HG03095 (cell line): Measurements from ENCODE around the gene CYP4F8.
"Not testable (repeated sequence)": the region's sequence is repeated elsewhere in the genome, so short reads cannot be mapped to it uniquely, and the experiment has no call there.

Experiments
- ATAC-seq: cut with Tn5 transposase; IDR thresholded peaks from one replicate; pipeline ENCODE4 v1.9.1; 2021; ENCODE audit warnings: moderate library complexity; ENCODE audit not compliant: unreplicated experiment

Gene CYP4F8, protein sequence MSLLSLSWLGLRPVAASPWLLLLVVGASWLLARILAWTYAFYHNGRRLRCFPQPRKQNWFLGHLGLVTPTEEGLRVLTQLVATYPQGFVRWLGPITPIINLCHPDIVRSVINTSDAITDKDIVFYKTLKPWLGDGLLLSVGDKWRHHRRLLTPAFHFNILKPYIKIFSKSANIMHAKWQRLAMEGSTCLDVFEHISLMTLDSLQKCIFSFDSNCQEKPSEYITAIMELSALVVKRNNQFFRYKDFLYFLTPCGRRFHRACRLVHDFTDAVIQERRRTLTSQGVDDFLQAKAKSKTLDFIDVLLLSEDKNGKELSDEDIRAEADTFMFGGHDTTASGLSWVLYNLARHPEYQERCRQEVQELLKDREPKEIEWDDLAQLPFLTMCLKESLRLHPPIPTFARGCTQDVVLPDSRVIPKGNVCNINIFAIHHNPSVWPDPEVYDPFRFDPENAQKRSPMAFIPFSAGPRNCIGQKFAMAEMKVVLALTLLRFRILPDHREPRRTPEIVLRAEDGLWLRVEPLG

DNA sequence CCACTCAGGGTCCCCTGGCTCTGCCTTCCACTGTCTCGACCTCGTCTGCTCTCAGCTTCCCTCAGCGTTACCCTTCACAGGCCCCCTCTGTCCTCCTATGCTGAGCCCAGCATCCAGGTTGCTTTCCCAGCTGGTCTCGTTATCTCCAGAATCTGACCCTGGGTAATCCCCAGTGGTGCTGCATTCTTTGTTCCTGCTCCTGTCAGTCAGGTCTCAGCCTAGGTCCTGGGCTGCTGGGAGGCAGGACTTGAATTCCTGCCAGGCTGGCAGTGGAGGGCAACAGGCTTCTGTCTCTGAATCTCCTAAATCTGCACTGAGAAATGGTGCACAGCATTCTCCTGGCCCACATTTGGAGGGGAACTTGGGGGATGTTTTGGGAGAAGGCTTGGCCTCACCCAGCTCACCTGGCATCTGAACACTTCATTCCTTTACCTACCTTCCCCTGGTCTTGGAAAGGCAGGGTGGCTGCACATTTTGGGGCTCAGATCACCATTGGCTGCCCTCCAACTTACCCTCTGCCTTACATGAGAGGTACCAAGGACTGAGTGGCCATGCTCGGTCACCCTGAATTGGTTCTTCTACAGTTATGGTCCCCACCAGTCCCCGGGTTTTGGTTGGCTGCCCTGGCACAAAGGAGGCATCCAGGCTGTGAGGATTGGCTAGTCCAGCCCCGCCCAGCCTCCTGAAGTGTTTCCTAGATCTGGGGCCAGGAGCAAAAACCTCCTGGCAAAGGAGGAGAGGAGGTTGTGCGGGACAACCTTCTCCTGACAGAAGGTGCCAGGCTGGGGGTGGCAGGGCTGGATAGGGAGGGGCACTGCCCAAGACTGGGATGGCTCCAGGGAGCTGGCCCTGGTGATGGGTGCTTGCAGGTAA, at the start of gene CYP4F8:
Gene CYP4F8 (plus strand): TSS at position 712 of the 873 bp plus-strand sequence. CDS start 399 bp downstream, outside the sequence.
- ATAC-seq, result no peak

DNA sequence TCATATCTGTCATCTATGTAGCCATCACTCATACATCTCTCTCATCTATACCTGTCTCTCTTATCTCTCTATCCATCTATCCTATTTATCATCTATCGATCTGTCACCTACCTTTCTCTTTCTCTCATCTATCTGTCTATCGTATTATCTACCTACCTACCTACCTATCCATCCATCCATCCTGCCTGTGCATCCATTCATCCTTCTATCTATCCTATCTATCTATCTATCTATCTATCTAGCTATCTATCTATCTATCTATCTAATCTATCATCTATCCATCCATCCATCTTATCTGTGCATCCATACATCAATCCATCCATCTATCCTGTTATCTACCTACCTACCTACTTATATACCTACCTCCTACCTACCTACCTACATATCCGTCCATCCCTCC, 44.6 kb upstream of the CYP4F8 start:
- no peak for ATAC-seq

DNA sequence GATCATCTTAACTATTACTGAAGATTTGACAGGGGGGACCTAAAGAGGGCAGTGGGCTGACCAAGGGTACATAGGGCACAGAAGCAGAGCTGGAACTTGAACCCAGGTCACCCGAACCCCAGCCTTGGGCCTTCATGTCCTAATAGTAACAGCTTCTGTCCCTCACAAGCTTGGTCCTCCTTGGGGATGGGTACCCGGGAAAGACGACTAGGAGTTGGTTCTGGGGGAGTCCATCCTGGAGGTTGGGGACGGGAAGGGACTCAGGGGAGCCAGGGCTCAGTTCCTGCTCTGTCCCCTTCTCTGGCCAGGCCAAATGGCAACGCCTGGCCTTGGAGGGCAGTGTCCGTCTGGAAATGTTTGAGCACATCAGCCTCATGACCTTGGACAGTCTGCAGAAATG, 39.6 kb upstream of the CYP4F8 start:
- no peak for ATAC-seq

DNA sequence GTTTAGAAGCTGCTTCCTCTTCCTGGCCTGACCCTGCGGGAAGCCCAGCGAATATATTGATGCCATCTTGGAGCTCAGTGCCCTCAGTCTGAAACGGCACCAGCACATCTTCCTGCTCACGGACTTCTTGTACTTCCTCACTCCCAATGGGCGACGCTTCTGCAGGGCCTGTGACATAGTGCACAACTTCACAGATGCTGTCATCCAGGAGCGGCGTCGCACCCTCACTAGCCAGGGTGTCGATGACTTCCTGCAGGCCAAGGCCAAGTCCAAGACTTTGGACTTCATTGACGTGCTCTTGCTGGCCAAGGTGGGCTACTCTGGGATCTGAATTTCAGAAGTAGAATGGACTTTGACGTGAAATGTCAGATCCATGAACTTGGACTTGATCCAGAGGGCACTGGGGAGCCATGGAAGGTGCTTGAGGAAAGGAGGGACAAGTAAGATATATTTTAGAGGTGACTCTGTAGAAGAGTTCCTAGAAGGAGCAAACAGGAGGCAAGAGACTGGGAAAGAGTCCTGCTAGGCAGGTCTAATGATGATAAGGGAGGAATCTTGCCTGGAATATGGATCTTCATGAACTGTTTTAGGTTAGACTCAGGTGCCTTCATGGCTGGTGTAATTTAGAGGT, 38.4 kb upstream of the CYP4F8 start:
- no peak for ATAC-seq

DNA sequence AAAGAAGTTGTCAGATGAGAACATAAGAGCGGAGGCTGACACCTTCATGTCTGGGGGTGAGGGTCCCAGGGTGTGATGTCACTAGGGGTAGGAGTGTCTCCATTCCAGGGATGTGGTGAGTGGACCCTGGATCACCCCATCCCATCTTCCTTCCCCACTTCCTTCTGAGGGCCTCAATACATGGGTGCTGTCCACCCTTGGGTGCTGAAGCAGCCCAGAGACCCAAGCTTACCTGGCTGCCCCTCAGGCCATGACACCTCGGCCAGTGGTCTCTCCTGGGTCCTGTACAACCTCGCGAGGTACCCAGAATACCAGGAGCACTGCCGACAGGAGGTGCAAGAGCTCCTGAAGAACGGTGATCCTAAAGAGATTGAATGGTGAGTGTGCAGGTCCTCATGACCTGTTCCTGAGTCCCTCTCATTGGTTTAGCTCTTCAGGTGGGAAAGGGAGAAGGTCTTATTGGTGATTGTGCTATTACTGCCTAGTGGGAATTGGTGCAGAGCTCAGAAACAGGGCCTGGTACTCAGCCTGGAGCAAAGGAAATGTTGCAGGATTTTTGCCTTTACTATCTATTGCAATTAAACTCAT, 37.7 kb upstream of the CYP4F8 start:
- ATAC-seq, result no peak

DNA sequence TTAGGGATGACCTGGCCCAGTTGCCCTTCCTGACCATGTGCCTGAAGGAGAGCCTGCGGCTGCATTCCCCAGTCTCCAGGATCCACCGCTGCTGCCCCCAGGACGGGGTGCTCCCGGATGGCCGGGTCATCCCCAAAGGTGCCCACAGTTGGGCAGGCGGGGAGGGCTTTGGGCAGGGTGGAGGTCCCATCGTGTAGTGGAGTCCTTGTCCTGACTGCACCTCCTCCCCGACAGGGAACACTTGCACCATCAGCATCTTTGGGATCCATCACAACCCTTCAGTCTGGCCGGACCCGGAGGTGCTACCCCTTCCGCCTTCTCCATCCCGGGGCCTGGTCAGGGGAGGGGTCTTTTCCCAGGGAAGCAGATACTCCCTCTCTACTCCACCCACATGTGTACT, 31.7 kb upstream of the CYP4F8 start:
- ATAC-seq, result no peak

DNA sequence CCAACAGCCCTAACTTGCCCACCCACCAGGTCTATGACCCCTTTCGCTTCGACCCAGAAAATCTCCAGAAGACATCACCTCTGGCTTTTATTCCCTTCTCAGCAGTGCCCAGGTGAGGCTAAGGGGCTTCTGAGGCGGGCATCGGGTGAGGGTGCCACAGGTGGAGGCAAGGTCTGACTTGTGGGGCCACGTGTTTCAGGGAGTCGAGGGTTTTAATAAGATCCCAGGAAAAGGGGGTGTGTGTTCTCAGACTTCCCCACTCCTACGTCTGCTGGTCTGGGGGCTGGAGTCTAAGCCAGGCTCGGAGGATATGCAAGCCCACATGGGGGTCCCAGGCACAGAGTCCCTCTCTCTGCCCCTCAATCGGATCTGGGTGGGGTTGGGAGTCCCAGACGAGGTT, 30.9 kb upstream of the CYP4F8 start:
- ATAC-seq, result no peak

DNA sequence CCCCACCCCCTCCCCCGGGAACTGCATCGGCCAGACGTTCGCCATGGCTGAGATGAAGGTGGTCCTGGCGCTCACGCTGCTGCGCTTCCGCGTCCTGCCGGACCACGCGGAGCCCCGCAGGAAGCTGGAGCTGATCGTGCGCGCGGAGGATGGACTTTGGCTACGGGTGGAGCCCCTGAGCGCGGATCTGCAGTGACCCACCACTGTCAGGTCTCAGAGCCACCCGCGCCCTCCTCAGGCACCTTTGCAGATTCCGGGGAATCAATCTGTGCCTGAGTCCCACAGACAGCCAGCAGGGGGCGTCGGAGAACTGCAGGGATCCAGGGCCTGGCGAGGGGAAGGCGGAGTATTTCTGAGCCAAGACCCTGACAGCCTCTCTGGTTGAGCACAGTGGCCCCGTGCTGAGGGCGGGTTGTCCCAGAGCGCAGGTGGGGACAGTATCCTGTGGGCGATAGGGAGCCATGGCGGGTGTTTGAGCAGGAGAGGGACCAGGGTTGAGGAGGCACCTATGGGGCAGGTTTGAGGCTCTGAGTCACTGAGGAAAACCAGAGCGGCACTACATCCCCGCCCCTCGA, 30.4 kb upstream of the CYP4F8 start:
- ATAC-seq, result no peak

DNA sequence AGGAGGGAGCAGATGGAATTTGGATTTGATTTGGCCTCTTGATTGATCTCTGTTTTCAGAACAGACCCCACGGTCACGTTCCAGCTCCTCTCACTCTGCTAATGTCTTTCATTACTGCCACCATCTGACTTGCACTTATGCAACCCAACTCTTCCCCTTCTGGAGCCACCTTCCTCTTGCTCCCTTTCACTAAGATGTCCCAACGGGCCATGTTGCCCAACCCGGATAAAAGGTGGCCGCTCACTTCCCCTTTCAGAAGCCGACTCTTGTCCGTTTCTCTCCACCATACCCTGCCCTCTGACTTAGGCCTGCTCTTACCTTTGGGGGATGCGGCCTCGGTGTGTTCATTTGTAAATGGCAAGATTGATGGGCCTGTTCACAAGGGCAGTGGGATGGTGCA, 27.4 kb upstream of the CYP4F8 start:
- no peak for ATAC-seq

DNA sequence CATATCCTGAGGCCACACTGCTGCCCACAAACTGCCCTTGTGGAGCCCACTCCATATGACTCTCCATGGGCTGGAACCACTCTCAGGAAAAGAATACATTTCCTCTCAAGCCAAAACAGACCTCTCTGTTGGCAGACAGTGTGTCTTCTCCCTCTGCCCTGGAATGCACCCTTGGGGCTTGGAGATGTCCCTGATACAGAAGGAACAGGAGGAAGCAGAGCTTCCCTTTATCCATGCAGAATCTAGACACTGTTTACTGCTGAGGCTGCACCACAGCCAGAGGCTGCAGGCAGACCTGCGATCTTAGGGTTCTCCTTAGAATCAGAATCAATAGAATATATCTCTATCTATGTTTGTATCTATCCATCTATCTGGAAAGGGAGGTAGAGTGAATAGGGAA, 26.8 kb upstream of the CYP4F8 start:
- ATAC-seq, result no peak

DNA sequence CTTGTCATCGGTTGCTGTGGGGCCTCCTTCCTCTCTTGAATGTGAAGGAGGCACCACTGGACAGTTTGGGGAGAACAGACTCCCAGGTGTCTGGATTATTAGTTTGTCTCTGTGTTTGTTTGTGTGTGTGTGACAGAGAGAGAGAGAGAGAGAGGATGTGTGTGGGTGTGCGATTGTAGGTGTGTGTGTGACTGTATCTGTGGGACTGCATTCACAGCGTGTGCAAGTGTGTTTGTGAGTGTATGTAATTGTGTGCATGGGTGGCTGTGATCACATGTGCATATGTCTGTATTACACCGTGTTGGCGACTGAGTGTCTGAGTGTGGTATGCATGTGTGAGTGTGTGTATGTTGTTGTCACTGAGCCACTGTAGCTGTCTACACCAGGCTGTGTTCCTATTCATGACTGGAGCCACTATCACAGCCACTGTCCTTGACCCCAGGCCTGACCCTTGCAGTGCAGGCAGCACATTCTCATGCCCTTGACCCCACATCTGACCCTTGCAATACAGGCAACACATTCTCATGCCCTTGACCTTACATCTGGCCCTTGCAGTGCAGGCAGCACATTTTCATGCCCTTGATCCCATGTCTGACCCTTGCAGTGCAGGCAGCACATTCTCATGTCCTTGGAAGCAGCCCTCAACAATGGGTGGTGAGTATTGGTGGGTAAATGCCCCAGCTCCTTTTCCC, 25.1 kb upstream of the CYP4F8 start:
- no peak for ATAC-seq

DNA sequence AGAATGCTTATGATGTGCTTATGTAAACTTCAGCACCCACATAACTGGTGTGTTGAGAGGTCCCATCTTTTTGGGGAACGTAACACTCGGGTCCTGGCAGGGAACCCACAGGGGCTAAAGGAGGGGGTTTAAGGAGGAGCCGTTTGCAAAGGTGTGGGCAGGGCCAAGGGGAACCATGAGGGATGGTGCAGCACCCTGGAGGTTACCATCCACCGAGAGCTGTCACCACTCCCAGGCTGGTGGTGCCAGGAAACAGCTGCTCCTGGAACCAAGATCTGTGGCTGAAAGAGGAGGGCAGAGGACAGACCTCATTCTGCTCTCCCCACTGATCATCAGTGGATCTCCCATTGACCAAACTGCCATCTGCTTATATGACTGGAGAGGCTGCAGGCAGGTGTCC, 23.2 kb upstream of the CYP4F8 start:
- no peak for ATAC-seq

DNA sequence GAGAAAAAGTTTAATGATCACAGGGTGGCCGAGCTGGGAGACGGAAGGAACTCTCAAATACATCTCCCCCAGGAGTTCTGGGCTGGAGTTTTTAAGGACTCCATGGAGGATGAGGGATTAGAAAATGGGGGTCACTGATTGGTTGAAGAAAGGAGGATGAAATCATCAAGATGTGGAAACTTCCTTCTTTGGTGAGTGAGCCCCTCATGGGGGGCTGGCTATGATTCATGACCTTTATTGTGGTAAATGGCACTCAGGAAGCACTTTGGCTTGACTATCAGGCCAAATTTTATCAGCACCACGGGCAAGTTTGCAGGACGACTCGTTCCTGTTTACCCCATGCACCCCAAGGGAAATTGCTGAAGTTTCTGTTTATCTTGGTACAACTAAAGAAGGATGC, 22.5 kb upstream of the CYP4F8 start:
- not testable (repeated sequence) for ATAC-seq

DNA sequence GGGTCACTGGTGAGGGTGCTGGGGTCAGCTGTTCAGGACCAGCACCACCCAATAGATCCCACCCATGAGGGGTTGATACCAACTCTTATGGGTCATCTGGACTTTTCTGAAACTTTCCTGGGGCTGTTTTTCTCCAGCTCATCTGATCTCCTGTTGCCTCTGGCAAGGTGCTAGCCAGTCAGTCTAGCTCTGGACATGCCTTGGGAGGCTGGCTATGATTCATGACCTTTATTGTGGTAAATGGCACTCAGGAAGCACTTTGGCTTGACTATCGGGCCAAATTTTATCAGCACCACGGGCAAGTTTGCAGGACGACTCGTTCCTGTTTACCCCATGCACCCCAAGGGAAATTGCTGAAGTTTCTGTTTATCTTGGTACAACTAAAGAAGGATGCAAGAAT, 21.3 kb upstream of the CYP4F8 start:
- ATAC-seq, result not testable (repeated sequence)

DNA sequence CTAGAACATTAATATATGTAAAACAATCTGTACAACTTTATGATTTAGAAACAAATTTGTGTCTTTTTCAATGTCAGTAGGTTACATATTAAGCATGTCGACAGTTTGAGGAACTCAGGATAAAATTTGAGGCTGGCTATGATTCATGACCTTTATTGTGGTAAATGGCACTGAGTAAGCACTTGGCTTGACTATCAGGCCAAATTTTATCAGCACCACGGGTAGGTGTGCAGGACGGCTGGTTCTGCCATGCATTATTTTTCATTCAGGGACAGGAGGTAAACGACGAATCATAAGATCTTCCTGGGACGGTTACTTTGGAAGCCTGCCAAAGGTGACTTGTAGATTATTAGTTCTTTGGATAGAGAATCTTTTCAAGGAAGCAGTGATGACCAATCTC, 19.9 kb upstream of the CYP4F8 start:
- ATAC-seq, result no peak

DNA sequence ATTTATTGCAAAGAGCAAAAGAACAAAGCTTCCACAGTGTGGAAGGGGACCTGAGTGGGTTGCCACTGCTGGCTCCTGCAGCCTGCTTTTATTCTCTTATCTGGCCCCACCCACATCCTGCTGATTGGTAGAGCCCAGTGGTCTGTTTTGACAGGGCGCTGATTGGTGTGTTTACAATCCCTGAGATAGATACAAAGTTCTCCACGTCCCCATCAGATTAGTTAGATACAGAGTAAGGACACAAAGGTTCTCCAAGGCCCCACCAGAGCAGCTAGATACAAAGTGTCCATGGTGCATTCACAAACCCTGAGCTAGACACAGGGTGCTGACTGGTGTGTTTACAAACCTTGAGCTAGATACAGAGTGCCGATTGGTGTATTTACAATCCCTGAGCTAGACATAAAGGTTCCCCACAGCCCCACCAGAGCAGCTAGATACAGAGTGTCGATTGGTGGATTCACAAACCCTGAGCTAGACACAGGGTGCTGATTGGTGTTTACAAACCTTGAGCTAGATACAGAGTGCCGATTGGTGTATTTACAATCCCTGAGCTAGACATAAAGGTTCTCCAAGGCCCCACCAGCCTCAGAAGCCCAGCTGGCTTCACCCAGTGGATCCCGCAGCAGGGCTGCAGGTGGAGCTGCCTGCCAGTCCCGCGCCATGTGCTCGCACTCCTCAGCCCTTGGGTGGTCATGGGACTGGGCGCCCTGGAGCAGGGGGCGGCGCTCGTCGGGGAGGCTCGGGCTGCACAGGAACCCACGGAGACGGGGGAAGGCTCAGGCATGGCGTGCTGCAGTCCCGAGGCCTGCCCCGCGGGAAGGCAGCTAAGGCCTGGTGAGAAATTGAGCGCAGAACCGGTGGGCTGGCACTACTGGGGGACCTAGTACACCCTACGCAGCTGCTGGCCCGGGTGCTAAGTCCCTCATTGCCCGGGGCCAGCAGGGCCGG, 6.8 kb upstream of the CYP4F8 start:
- not testable (repeated sequence) for ATAC-seq

DNA sequence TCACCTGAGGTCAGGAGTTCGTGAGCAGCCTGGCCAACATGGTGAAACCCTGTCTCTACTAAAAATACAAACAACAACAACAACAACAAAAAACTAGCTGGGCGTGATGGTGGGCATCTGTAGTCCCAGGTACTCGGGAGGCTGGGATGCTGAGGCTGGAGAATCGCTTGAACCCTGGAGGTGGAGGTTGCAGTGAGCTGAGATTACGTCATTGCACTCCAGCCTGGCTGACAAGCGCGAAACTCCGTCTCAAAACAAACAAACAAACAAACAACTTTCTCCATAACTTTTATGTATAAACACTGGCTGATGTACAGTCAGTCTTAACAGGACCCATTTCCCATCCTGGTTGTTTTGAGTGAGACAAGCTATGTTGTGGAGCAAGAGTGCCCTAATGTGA, 5.8 kb upstream of the CYP4F8 start:
- no peak for ATAC-seq

DNA sequence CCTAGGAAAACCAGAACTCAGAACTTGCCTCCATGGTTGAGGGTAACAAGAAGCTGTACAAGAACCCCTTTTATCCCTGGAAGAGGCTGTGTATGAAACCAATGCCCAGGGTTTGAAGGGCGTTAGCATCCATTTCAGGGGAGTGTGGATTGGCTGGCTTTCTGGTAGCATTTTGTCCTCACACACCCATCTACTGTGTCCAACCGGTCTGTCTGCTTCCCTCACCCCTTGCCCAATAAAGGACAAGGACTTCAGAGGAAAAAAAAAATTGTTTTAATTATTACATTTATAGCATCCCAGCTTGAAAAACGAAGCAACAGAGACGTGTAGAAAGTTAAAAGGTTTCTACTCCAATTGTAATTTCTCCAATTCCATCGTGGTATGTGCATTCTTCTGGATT, 2.7 kb upstream of the CYP4F8 start:
- ATAC-seq, result no peak

DNA sequence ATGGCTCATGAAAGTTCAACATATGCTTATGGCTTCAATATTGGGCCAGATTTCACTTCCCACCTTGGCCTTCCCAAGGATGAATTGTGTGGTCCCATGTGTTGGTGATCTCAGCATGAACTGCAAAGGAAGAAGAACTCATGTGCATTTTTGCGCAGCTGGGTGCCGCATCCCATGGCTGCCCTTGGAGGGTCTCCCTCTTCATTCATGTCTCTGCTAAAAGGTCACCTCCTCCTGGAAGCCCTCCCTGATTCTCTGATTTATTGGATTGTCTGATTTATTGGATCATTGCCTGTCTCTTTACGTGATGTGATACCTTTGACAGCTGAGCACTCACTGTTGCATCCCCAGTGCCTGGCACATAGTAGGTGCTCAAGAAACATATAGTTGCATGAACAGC, 1.7 kb upstream of the CYP4F8 start:
- no peak for ATAC-seq
